Measurements from ENCODE around the gene FREM1.

- TF ChIP-seq TARDBP (IDR thresholded peaks at IDR 0.05) (no peak), L3MBTL2 (conservative IDR thresholded peaks at IDR 0.05) (no peak), NFRKB (IDR thresholded peaks at IDR 0.05) (no peak), ZNF384 (IDR thresholded peaks at IDR 0.05) (no peak)
- TF ChIP-seq, protein P1, sequence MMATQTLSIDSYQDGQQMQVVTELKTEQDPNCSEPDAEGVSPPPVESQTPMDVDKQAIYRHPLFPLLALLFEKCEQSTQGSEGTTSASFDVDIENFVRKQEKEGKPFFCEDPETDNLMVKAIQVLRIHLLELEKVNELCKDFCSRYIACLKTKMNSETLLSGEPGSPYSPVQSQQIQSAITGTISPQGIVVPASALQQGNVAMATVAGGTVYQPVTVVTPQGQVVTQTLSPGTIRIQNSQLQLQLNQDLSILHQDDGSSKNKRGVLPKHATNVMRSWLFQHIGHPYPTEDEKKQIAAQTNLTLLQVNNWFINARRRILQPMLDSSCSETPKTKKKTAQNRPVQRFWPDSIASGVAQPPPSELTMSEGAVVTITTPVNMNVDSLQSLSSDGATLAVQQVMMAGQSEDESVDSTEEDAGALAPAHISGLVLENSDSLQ (IDR thresholded peaks at IDR 0.05) = no peak
Measured at GRCh38 chr9:14857449-14858305, 52.6 kb downstream of the FREM1 start.

Measured in HEK293T (cell line).